AG20443 (cell line): ENCODE data around the gene SLC17A7.
A peak's percentile ranks its signal among the peaks of the same experiment; 100 is the strongest.
"Not testable (repeated sequence)": the region's sequence is repeated elsewhere in the genome, so short reads cannot be mapped to it uniquely, and the experiment has no call there.

ENCODE experiments used
- DNase-seq: peaks from one replicate; pipeline ENCODE4 v3.0.0; 2012; ENCODE audit warnings: low spot score, mixed read lengths

The SLC17A7 gene

DNA sequence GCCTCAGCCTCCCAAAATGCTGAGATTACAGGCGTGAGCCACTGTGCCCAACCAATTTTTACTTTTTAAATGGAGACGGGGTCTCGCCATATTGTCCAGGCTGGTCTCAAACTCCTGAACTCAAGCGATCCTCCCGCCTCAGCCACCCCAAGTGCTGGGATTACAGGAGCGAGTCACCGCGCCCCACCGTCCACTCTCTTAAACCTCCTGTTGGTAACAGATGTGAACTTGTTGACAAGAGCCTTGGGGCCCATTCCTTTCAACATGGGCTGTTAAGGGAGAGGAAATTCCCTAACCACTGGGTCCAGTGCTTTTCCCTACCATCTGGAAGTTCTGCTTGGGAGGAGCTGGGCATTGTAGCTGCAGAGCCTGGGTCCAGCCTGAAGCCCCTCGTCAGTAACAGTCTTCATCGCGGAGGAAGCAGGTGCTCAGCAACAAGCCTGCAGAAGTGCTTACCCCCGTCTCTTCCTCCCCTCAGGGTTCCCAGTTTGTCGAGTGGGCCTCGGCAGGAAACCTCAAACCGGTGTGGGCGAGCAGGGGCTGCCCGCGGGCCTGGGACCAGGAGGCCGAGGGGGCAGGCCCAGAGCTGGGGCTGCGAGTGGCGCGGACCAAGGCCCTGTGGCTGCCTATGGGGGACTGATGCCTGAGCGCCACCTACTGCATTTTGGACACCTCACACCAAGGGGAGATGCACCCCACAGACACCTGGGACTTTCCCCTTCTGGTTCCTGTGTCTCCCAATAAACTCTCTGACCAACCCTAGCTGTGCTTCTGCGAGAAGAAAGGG is 28.7 kb upstream of the SLC17A7 start:
- no peak for DNase-seq

DNA sequence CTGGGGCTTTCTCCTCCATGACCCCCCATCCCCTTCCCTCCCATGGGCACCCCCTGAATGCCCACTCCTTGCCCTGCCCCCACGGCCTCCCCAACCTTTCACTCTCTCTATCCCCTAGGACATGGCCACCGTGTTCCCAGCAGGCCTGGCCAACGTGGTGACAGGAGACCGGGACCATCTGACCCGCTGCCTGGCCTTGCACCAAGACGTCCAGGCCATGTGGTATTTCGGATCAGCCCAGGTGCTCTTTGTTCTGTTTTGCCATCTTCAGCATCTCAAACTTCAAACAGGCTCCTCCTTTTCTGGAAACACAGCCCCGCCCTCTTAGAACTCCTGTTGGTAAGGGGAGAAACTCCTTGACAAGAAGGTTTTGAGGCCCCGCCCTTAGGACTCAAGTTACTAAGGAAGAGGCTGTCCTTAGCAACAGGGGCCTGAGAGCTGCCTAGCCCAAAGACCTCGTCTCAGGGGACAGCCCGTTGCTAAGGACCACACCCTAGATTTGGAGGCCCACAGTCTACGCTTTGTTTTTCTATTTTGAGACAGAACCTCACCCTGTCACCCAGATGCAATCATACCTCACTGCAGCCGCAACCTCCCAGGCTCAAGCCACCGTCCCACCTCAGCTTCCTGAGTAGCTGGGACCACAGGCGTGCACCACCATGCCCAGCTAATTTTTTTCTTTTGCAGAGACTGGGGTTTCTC is 27.6 kb upstream of the SLC17A7 start:
- DNase-seq, result peak; percentile 75

DNA sequence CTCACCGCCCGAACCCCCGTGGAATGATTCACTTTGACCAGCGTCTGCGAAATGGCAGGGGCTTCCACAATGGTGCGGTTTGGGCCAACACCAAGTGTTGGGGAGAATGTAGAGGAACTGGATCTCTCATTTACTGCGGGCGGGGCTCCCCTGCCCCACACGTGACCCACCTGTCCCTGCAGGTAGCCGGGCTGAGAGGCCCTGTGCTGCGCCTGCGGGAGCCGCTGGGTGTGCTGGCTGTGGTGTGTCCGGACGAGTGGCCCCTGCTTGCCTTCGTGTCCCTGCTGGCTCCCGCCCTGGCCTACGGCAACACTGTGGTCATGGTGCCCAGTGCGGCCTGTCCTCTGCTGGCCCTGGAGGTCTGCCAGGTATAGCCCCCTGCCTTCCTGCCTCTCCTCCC is 26.9 kb upstream of the SLC17A7 start:
- DNase-seq, result no peak

DNA sequence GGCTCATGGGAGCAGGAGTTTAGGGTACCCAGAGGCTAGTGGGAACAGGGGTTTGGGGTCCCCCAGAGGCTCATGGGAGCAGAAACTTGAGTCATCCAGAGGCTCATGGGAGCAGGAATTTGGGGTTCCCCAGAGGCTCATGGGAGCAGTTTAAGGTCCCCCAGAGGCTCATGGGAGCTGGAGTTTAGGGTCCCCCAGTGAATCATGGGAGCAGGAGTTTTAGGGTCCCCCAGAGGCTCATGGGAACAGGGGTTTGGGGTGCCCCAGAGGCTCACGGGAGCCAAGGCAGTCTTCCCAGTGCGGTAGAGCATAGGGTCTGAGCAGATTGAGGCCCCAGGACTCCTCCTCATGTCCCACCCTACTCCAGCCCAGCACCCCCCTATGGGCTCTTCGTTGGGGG is 24.0 kb upstream of the SLC17A7 start:
- no peak for DNase-seq

DNA sequence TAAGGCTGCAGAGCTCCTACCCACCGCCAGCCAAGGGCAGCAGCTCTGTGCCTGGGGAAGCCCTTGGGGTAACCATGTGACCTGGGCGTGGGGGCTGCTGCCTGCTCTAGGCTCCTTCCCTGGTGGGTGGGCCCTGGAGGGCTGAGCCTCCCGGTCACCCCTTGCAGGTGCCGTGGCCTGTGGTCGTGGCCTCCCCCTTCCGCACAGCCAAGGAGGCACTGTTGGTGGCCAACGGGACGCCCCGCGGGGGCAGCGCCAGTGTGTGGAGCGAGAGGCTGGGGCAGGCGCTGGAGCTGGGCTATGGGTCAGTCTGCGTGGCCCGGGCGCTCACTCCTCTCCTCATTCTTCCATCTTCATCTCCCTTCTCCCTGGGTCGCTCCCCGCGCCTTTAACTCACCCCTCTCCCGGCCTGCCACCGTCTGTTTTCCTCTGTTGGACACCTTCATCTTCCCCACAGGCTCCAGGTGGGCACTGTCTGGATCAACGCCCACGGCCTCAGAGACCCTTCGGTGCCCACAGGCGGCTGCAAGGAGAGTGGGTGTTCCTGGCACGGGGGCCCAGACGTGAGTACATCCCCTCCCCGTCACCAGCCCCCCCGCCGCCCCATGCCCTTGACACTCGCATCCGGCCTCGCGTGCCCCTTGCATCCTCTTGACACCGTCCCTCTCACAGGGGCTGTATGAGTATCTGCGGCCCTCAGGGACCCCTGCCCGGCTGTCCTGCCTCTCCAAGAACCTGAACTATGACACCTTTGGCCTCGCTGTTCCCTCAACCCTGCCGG is 22.8 kb upstream of the SLC17A7 start:
- DNase-seq, result no peak

DNA sequence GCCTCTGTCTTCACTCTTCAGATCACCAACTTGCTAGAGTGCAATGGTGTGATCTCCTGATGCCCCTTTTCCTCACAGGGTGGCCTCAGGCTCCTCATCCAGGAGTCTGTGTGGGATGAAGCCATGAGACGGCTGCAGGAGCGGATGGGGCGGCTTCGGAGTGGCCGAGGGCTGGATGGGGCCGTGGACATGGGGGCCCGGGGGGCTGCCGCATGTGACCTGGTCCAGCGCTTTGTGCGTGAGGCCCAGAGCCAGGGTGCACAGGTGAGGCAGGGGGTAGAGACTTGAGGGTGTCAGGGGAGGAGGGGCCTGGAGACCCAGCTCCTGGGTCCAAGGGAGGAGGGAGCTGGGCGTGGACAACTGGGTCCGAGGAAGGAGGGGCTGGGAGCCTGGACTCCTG is 21.2 kb upstream of the SLC17A7 start:
- DNase-seq, result no peak

DNA sequence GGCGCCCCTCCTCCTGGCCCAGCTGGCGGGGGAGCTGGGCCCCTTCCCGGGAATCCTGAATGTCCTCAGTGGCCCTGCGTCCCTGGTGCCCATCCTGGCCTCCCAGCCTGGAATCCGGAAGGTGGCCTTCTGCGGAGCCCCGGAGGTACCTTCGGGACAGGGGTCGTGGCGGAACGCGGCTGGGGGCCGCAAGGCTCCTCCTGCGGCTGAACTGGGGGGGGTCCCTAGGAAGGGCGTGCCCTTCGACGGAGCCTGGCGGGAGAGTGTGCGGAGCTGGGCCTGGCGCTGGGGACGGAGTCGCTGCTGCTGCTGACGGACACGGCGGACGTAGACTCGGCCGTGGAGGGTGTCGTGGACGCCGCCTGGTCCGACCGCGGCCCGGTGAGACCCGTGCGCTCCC is 20.3 kb upstream of the SLC17A7 start:
- DNase-seq, result no peak

DNA sequence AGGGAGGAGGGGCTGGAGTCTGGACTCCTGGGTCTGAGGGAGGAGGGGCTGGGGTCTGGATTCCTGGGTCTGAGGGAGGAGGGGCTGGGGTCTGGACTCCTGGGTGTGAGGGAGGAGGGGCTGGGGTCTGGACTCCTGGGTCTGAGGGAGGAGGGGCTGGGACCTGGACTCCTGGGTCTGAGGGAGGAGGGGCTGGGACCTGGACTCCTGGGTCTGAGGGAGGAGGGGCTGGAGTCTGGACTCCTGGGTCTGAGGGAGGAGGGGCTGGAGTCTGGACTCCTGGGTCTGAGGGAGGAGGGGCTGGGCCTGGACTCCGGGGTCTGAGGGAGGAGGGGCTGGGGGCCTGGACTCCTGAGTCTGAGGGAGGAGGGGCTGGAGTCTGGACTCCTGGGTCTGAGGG is 19.8 kb upstream of the SLC17A7 start:
- not testable (repeated sequence) for DNase-seq

DNA sequence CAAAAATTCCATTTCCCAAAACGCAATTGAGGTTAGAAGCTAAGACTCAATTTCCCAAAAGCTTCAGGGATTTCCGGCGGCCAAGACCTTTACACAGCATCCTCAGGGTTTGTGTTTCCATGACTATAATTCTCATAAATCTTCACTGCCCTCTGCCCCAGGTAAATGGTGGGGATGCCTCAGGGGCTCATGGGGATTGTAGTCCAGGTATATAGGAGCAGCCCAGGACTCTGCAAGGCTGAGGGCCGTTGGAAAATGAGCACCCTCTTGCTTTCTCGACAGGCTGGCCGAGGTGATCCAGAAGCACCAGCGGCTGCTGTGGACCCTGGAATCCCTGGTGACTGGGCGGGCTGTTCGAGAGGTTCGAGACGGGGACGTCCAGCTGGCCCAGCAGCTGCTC is 18.1 kb upstream of the SLC17A7 start:
- DNase-seq, result no peak

DNA sequence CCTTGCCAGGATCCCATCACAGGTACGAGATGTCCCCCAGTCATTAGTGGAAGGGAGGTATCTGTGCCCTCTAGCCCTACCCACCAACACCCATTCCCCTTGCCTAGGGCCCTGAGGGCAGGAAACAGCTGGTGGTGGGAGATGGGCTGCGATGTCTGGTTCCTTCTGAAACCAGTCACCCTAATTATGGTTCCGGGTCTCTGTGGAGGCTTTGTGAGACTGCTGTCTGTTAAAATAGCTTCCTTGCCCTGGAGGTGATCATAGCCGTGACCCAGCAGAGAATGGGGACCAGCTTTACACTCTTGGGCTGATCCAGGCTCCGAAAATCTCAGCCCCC is 17.2 kb upstream of the SLC17A7 start:
- DNase-seq, result no peak

DNA sequence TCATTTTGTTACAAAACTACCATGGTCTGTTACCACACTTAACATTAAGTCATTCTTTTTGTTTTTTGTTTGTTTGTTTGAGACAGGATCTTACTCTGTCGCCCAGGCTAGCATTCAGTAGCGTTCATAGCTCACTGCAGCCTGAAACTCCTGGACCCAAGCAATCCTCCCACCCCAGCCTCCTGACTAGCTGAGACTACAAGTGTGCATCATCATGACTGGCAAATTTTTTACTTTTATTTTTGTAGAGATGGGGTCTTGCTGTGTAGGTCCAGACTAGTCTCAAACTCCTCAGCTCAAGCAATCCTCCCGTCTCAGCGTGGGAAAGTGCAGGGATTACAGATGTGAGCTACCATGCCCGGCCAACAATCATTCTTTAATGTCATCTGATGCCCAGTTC is 15.0 kb upstream of the SLC17A7 start:
- no peak for DNase-seq

DNA sequence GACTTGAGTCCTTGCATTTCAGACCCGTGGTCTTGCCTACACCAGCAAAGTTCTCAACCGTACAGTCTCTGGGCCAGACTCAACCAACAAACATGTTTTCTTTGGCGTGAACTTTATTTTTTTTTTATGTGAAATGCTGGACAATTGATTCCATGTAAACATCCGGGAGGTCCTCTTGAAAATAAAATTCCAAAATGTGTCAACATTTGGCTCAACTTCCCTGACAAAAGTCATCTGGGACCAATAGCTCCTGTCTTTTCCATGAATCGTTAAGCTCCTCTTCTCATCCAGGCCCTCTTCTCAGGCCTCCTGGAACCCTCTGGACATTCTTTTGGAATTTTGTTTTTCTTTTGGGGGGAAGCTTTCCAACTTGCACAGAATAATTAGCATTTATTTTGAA is 14.4 kb upstream of the SLC17A7 start:
- no peak for DNase-seq

DNA sequence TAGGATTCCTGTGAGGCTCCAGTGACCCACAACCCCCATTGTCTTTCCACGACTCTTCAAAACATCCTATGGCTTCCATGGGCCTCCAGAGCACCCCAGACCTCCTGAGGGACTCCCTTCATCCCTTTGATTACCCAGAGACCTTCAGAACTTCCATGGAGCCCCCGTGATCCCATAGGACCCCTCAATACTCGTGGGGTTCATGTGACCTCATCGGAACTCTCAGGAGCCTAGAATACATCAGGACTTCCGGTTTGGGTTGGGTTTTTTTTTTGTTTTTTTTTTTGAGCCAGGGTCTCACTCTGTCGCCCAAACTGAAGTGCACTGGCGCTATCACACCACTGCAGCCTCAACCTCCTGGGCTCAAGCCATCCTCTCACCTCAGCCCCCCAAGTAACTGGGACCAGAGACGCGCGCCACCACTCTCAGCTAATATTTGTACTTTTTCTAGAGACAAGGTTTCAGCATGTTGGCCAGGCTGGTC is 12.5 kb upstream of the SLC17A7 start:
- no peak for DNase-seq

DNA sequence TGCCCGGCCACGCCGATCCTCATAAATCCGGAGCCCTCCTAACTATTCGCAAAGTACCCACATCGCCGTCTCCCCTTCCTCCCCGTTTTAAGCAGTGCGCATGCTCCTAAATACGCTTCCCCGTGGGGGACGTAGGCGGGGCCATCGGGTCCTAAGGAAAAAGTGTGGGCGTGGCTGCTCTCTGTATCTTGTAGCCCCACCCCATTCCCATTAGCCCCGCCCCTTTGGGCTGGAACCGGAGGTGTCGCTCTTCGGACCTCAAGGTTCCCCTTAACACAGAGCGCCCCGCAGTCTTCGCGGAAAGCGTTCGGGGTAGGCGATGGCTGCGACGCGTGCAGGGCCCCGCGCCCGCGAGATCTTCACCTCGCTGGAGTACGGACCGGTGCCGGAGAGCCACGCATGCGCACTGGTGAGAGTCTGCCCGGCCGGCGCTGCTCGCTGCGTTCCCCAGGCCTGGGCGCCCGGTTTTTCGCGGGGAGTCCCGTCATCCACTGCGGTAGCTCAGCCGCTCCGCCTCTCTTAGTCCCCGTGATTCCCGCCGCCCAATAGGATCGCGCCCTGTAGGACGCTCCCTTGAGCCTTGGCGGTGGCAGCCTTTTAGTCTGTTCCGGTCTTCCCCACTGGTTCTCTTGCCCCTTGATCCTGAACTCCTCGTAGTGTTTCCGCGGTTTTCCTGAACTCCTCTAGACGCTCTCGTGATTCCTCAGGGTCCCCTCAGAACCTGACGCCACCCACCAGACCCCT is 11.9 kb upstream of the SLC17A7 start, which contains the start of gene ALDH16A1:
Gene ALDH16A1 (plus strand): TSS at position 213 of the 744 bp plus-strand sequence. CDS start 107 bp downstream, at position 320.
- DNase-seq, result peak; percentile 97

DNA sequence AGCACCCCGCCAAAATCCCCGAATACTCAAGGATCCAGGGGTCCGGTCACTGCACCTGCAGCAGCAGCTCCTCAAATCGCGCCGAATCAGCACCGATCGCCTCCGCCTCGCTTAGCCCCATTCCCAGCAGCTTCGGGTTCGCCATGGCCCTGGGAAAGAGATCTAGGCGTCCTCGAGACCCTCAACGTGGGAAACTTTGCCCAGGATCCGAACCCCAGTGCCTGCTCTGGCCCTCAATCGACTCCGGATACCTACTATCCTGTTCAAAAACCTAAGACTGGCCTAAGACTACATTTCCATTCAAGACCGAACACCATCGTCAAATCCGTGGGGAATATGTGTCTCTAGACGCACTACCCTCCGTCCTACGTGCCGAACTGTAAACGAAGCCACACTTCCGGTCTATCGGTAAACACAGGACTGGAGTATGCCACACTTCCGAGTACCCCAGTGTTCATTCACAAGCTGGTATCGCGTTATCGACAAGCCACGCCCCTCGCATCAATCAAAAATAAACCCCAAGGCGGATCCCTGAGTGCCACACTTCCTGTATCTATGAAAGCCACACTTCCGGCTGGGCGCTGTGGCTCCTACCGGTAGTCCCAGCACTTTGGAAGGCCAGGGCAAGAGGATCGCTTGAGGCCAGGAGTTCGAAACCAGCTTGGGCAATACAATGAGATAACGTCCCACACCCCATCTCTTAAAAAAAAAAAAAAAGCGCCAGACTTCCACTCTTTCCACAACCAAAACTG is 10.3 kb upstream of the SLC17A7 start, which contains the start of gene PIH1D1:
Gene PIH1D1 (minus strand): TSS at position 385 of the 752 bp plus-strand sequence. CDS start 240 bp downstream, at position 145.
- peak; percentile 92 for DNase-seq

DNA sequence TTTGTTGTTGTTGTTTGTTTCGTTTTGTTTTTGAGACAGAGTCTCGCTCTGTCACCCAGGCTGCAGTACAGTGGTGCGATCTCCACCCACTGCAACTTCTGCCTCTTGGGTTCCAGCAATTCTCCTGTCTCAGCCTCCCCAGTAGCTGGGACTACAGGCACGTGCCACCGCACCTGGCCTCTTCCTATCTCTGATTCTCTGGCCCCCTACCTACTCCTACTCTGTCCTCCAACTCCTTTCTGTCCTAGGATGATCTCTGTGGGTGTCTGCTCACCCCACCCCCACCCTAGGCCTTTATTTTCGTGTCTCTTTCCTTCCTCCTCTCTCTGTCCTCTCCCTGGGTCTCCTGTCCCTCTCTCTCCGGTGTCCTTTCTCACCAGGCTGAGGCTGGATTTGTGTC is 9.1 kb upstream of the SLC17A7 start:
- DNase-seq, result no peak

DNA sequence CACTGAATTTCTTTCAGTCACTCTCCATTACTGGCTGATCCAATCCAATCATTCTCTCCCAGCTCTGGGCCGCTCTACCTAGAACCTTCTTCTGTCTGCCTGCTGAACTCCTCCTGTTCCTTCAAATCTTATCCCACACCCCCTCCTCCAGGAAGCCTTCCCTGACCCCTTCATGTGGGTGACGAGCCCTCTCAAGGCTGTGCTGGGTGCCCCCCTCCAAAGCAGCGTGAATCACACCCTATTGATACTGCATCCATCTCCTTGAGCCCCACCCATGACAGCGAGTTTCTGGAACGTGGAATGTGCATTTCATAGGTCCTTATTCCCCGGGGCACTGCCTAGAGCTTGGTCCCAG is 7.1 kb upstream of the SLC17A7 start:
- no peak for DNase-seq

DNA sequence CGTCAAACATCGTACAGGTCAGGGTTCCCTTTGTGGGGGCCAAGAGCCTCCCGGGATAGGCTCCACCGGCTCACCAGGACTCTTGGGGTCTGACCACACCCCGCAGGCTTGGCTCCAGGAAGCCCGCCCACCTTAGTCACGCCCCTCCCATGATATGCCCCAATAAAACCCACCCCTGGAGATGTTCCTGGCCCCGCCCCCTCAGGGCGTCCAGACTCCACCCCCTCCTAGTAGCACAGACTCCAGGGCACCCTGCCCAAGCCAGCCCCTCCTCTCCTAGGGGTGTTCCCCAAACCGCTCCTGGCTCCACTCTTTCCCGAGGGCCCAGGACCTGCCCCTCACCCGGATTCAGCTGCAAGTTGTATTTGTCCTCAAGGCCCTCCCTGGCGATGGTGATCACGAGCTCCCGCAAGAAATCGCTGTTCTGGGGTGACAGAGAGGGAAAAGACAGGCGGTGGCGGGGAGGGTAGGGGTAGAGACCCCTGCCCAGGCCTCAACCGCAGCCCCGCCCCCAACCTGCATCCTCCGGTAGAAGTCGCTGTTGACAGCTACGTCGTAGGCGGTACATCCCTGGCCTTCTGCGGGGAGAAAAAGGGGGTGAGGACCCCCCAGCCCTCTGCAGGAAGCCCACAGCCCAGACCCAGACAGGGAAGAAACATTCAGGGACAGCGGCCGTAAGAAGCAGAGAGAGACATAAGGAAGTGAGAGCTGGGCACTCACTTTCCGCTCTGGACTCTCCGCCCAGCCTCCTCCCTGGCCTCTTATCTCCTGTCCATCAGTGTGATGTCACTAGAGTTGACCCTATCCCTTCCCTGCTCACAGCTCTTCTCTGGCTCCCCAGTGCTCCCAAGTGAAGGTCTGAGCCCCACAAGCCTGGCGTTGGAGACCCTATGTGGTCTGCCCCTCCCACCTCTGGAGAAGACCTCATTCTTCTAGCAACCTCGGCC is 6.4 kb upstream of the SLC17A7 start:
- no peak for DNase-seq

DNA sequence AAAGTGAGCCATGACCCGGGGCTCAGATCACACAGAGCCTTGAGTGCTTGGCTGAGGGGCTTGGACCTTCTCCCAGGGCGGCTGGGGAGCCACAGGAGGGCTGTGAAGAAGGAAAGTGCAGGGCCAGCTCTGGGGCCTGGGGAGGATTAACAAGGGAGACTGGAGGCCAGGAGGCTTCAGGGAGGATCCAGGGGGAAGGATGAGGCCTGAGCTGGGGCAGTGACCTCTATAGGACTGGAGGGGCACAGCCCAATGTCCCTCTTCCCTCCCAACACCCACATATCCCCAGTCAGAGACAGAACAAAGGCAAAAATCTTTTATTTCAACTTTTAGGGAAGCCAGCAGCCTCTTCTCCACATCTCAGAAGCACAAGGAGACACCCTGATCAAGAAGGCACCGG is 4.7 kb upstream of the SLC17A7 start:
- DNase-seq, result no peak

DNA sequence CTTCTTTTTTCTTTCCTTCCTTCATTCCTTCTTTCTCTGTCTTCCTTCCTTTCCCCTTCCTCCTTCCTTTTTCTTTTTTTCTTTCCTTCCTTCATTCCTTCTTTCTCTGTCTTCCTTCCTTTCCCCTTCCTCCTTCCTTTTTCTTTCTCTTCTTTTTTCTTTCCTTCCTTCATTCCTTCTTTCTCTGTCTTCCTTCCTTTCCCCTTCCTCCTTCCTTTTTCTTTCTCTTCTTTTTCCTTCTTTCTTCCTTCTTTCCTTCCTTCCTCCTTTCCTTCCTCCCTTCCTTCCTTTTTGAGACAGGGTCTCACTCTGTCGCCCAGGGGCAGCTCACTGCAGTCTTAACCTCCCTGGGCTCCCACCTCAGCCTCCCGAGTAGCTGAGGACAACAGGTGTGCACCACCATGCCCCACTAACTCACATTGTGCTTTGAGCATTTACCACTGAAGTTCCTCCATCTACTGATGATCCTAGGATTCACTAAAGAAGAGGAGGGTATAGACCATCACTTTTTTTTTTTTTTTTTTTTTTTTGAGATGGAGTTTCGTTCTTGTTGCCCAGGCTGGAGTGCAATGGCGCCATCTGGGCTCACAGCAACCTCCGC is 2.9 kb upstream of the SLC17A7 start:
- not testable (repeated sequence) for DNase-seq
